C4-2B (cell line): ENCODE data around the gene PCNX1.

Source experiments
- CTCF ChIP-seq: fragments of 450-650 bp; conservative IDR thresholded peaks from 2 replicates; pipeline ENCODE4 v1.5.1; 2017; ENCODE audit warnings: mild to moderate bottlenecking
- ZFX ChIP-seq: fragments of 450-650 bp; IDR thresholded peaks from 2 replicates; pipeline ENCODE4 v1.6.1; 2017

GRCh38 chr14:70889555-70889954 lies 17.7 kb upstream of the PCNX1 start:
- no peak for TF ChIP-seq CTCF
- no peak for TF ChIP-seq ZFX
